M059J (cell line): ENCODE data around the gene MAP1LC3B. TPM values are rescaled to one million over a fixed set of nuclear protein-coding genes. Genes with fewer than 3 reads are reported as not detected.
"Not testable (repeated sequence)": the region's sequence is repeated elsewhere in the genome, so short reads cannot be mapped to it uniquely, and the experiment has no call there.

Source experiments
- DNase-seq: peaks from one replicate; pipeline ENCODE4 v3.0.0-alpha.2; 2012; ENCODE audit warnings: low read depth
- total RNA-seq: library from RNA; depleted of rRNA; stranded (reverse); fragments of >200 nt; shearing (Covaris generic); gene quantifications from 2 replicates; pipeline ENCODE4 v1.2.3, GENCODE V29; 2014

Gene MAP1LC3B
- total RNA-seq, 1 experiment from 2014 or later = 54.2 TPM

DNA sequence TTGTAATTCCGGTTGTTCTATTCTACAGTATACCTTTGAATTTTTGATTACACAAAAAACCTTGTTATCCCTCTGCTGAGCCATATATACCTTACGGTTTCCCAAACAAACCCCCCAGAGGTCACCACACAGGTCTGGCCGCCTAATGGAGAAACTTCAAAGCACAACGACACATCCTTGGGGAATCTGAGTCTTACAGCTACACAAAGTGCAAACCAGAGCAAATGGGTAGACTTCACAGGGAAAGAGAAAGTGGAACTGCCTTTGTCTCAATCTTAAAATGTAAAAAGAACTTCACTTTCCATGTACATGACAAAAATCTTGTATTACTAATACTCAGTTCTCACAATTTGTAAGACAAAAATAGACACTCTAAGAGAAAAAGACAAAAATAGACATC lies 11.3 kb upstream of the MAP1LC3B start:
- peak; percentile 45 for DNase-seq

- DNase-seq = no peak
These were observed 9.9 kb upstream of the MAP1LC3B start for GRCh38 chr16:87382023-87382785.

- peak; percentile 85 for DNase-seq
These were observed 8.5 kb upstream of the MAP1LC3B start, which contains the start of gene FBXO31 for GRCh38 chr16:87383505-87384161. TSS of gene FBXO31 (minus strand) at chr16:87383776. CDS start at chr16:87383744, 32 bp downstream.

DNA sequence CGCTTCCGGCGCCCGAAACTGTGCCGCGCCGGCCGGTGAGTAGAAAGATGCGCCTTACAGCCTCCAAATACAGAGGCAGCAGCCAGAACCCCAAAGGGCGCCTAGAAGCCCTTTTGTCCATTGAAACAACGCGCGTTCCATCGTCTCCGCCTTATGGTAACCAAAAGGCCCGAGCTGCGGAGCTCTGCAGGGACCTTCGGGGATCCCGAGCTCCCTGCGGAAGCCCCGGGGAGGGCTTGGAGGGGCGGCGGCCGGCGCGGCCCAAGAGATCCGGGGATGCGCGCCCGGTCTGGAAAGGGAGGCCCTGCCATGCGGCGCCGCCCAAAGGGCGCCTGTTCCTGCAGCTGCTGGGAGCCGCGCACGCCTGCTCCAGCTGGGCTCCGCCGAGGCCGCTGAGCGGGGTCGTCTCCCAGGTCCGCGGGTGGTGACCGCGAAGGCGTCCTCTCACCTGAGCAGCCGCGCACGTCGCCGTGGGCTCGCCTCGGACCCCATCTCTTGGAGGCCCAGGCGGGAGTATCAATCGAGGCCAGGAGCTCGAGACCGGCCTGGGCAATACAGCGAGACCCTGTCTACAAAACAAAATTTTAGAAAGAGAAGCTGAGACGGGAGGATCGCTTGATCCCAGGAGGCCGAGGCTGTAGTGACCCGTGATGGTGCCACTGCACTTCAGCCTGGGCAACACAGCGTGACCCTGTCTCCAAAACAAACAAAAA lies 7.8 kb upstream of the MAP1LC3B start:
- DNase-seq = no peak

- DNase-seq = not testable (repeated sequence)
These were observed 7.3 kb upstream of the MAP1LC3B start for GRCh38 chr16:87384875-87385167.

- DNase-seq = peak; percentile 99
These were observed 4.0 kb upstream of the MAP1LC3B start for GRCh38 chr16:87387942-87388817.

GRCh38 chr16:87388818-87389134 lies 3.4 kb upstream of the MAP1LC3B start:
- DNase-seq = no peak

DNA sequence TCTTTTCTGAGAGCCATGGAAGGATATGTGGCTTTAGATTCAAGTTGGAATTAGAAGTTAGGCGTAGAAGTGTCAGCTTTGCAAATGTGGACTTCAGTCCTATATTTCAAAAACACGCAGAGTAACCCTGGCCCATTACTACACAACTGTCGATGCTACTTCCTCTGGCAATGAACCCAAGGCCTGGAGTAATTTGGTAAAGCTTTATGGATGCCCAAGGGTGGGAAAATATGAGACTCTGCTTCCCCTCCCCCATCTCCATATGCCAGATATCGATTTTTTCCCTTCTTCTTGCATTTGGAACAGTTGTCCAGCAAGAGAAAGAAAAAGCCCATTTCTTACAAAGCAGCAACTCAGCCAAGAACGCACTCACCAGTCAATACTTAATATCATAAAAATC lies 2.9 kb upstream of the MAP1LC3B start:
- no peak for DNase-seq

DNA sequence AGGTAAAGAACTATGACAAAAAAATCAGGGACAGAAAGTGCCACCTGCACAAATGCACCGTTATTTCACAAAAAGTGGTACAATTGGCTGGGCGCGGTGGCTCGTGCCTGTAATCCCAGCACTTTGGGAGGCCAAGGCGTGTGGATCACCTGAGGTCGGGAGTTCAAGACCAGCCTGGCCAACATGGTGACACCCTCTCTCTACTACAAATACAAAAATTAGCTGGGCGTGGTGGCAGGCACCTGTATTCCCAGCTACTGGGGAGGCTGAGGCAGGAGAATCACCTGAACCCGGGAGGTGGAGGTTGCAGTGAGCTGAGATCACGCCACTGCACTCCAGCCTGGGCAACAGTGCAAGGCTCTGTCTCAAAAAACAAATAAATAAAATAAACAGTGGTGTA lies 2.2 kb upstream of the MAP1LC3B start:
- DNase-seq = not testable (repeated sequence)

GRCh38 chr16:87390641-87391323 lies 1.4 kb upstream of the MAP1LC3B start:
- DNase-seq = no peak

GRCh38 chr16:87391324-87391949 lies 699 bp upstream of the MAP1LC3B start:
- no peak for DNase-seq

DNA sequence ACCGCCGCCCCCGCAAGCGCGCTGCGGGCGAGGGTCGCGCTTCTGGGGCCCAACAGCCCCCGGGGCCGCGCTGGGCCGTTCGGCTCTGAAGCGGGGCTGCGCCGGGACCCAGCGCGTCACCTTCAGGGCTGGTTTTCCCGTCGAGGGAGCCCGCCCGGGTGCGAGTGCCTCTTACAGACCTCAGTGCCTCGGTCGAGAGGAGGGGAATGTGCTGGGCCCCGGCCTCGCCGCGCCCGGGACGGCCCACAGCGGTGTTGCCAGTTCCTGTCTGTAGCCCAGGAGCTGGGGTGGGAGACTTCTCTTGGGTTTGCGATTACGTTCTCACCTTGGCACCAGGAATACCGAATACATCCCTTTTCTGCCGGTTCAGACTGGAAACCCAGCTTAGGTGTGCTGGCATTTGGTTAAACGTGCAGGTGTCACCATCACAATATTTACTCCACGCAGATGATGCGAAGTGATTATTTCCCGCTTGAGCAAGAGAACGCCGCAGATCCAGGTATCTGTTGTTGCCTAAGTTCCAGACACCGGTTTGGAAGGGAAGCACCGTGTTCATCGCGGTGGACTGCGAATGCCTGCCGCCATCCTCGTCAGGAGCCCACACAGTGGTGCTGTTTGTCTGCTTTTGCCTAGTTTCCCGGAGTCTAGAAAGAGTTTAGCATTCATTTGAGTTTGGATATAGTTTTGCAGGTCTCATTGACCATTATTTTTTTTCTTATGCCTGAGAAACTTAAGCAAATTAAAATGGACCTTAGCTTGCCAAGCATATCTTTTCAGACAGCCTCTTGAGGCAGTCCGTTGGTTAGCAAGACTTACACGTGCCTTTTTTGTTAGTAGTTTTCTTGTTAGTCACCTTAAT lies 914 bp downstream of the MAP1LC3B start:
- peak; percentile 56 for DNase-seq

- no peak for DNase-seq
These were observed 1.5 kb downstream of the MAP1LC3B start for GRCh38 chr16:87393680-87394055.

DNA sequence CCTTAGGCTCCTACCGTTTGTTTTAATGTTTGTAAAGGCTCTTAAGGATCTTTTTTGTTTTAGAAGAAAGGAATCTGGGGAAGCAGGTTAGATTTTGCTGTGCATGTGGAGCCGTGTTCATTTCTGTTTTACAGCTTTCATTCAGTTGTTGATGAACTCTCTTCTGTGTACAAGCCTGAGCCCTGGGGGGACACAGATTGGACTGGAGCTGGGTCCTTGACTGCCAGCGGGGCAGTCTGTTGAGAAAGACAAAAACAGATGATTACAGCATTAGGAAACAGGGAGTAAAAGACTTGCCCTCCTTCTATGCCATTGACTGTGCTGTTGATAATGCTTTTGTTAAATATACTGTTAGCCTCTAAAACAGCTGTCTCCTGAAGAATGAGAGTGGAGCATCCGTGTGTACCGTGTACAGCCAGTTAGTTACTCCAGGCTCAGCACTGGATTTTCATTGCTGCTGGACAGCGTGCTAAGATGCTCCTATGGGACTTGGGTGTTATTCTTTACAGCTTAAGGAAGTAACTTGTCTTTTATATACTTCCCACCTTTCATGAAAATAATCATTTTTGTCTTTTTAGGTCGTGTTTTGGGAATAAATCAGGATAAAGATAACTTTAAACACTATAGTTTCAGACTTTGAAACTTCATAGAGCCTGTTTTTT lies 3.2 kb downstream of the MAP1LC3B start:
- DNase-seq = no peak

- no peak for DNase-seq
These were observed 12.9 kb downstream of the MAP1LC3B start for GRCh38 chr16:87404764-87405625.

GRCh38 chr16:87406495-87407088 lies 14.5 kb downstream of the MAP1LC3B start:
- no peak for DNase-seq

DNA sequence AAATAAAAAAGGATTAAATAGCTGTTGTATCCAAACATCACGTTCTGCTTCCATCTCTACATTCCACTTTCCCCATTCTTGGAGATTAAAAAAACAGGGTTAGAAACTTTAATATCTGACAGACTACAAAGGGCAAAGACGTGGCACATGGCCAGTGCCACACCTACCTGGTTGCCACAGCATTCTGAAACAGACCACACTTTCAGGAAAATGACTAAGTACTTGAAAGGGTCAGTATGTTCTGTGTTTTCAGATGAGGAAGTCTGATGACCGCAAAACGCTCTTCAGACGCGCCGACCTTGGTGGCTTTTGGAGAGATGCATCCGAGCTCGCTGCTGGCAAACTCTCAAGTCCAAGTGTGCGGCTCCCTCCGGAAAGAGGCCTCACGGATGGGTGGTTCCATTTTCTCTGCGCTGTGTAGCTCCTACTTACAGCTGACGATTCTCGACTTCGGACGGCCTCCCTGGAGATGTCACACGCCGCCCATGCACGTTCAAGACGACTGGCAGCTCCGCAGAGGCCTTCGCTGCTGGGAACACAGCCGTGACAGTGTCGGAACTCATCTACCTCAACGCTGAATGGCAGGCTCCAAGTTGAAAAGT lies 15.5 kb downstream of the MAP1LC3B start:
- peak; percentile 57 for DNase-seq

DNA sequence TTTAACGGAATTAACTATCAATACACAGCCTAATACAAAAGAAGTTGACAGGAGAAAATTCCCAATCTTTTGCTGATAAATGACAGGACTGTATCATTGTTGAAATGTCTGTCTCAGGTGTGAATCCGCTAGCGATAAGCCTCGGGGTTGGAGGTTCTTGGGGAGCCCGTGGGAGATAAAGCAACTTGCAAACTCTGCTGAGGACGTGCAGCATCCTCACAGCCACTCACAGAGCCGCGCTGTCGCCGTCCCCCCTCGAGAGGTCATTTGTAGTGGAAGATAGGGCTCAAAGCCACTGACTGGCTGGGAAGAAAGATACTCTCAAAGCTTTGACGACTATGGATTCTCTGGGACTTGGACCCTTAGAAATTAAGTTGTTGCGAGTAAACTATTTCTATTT lies 17.0 kb downstream of the MAP1LC3B start:
- DNase-seq = no peak
